Loucy (cell line): ENCODE results near the gene KIR3DL1.
"Not testable (repeated sequence)": the region's sequence is repeated elsewhere in the genome, so short reads cannot be mapped to it uniquely, and the experiment has no call there.

ENCODE experiments used
- CTCF ChIP-seq: fragments of 200-600 bp; sonication (generic); conservative IDR thresholded peaks from 2 replicates; pipeline ENCODE4 v1.5.1; 2014; ENCODE audit warnings: mild to moderate bottlenecking, antibody characterized with exemption, low read length
- EZH2phosphoT487 ChIP-seq: fragments of 200-600 bp; IDR thresholded peaks from 2 replicates; pipeline ENCODE4 v1.6.1; 2018; ENCODE audit warnings: antibody characterized with exemption, mild to moderate bottlenecking, moderate library complexity, borderline replicate concordance

- not testable (repeated sequence) for TF ChIP-seq CTCF, EZH2phosphoT487
These were observed 1.7 kb upstream of the KIR3DL1 start for GRCh38 chr19:54814571-54814970.
